HEK293T (cell line): ENCODE data around the gene TET3.

Experiments used
- ELF4 ChIP-seq: fragments of 450-650 bp; IDR thresholded peaks from 2 replicates; pipeline ENCODE4 v1.6.1; 2017; ENCODE audit warnings: antibody characterized with exemption
- FOXA1 ChIP-seq: fragments of 450-650 bp; IDR thresholded peaks from 2 replicates; pipeline ENCODE4 v1.6.1; 2016; ENCODE audit warnings: mild to moderate bottlenecking
- FOXK2 ChIP-seq: fragments of 450-650 bp; IDR thresholded peaks from 2 replicates; pipeline ENCODE4 v1.6.1; 2016; ENCODE audit warnings: mild to moderate bottlenecking
- FOXM1 ChIP-seq: fragments of 450-650 bp; IDR thresholded peaks from 2 replicates; pipeline ENCODE4 v1.6.1; 2017; ENCODE audit warnings: mild to moderate bottlenecking, borderline replicate concordance
- HDGF ChIP-seq: fragments of 450-650 bp; IDR thresholded peaks from 2 replicates; pipeline ENCODE4 v1.6.1; 2017; ENCODE audit warnings: antibody characterized with exemption, borderline replicate concordance
- NFRKB ChIP-seq: fragments of 450-650 bp; IDR thresholded peaks from 2 replicates; pipeline ENCODE4 v1.6.1; 2016; ENCODE audit warnings: mild to moderate bottlenecking, moderate library complexity
- SP1 ChIP-seq: fragments of 450-650 bp; IDR thresholded peaks from 2 replicates; pipeline ENCODE4 v1.6.1; 2017
- SUZ12 ChIP-seq: fragments of 450-650 bp; IDR thresholded peaks from 2 replicates; pipeline ENCODE4 v1.6.1; 2016; ENCODE audit warnings: mild to moderate bottlenecking
- TARDBP ChIP-seq: fragments of 450-650 bp; IDR thresholded peaks from 2 replicates; pipeline ENCODE4 v1.6.1; 2016
- ZNF384 ChIP-seq: fragments of 450-650 bp; IDR thresholded peaks from 2 replicates; pipeline ENCODE4 v1.6.1; 2016
- TF ChIP-seq, protein P1 (sequence below): fragments of 450-650 bp; IDR thresholded peaks from 2 replicates; pipeline ENCODE4 v1.6.1; 2016

- TF ChIP-seq SP1 (no peak), TARDBP (no peak), ELF4 (no peak), FOXK2 (no peak), NFRKB (no peak), ZNF384 (no peak), HDGF (no peak), SUZ12 (no peak), FOXM1 (no peak), FOXA1 (no peak)
- TF ChIP-seq, protein P1, sequence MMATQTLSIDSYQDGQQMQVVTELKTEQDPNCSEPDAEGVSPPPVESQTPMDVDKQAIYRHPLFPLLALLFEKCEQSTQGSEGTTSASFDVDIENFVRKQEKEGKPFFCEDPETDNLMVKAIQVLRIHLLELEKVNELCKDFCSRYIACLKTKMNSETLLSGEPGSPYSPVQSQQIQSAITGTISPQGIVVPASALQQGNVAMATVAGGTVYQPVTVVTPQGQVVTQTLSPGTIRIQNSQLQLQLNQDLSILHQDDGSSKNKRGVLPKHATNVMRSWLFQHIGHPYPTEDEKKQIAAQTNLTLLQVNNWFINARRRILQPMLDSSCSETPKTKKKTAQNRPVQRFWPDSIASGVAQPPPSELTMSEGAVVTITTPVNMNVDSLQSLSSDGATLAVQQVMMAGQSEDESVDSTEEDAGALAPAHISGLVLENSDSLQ = no peak
Observed at GRCh38 chr2:73969356-73969755, 15.4 kb upstream of the TET3 start.
